Measurements from ENCODE around the gene UBTD1. TPM values are rescaled to one million over a fixed set of nuclear protein-coding genes. Genes with fewer than 3 reads are reported as not detected.
"Not testable (repeated sequence)": the region's sequence is repeated elsewhere in the genome, so short reads cannot be mapped to it uniquely, and the experiment has no call there.

The UBTD1 gene
- total and polyA plus RNA-seq, 10 of the 15 experiments (the other 5 are each of a cell fraction or from before 2014, with no cell fraction given), result 0.04 to 1.5 (median 1.2) TPM; not detected in 1

- peak; percentile 78 for TF ChIP-seq RAD21 (IDR thresholded peaks at IDR 0.05; ENCODE audit: insufficient read depth, low read depth, low read length)
Observed at GRCh38 chr10:97553575-97554031, 54.9 kb downstream of the UBTD1 start (continued).

GRCh38 chr10:97554336-97554735 lies 55.6 kb downstream of the UBTD1 start:
- ChIA-PET RAD21 (ENCODE audit: unreplicated experiment) (interaction anchor here (0.6 to 1.8 kb wide), 8 partner anchors 11 to 148 kb away, joined by 3 to 13 read pairs (median 4); no protein-coding TSS in a partner anchor), SMC1A (ENCODE audit: uncharacterized antibody, unreplicated experiment) (interaction anchor here (0.7 to 1.9 kb wide), 7 partner anchors 16 to 320 kb away, joined by 3 to 7 read pairs (median 3); partner anchors contain the start of gene ZFYVE27), CTCF (interaction anchor here (0.8 to 5.9 kb wide), 23 partner anchors 8 to 1537 kb away, joined by 3 to 62 read pairs (median 4); partner anchors contain the start of genes ANKRD2 and RRP12)
- H3K27me3 ChIP-seq (replicated peaks in 1 of 2; ENCODE audit: control insufficient read depth in 2 of 2, insufficient read depth in 2 of 2, low read length in 1 of 2); H3K4me2 ChIP-seq (ENCODE audit: control insufficient read depth, insufficient read depth); H3K36me3 ChIP-seq (ENCODE audit: control insufficient read depth in 2 of 2, insufficient read depth in 2 of 2, low read length in 1 of 2); H3K27ac ChIP-seq (ENCODE audit: control insufficient read depth, insufficient read depth); H3K79me2 ChIP-seq (ENCODE audit: control insufficient read depth, insufficient read depth, low read length); ATAC-seq; H4K20me1 ChIP-seq (ENCODE audit: control insufficient read depth, insufficient read depth); H3K9ac ChIP-seq (ENCODE audit: control insufficient read depth, insufficient read depth, low read length); intact Hi-C loops (cut with micrococcal nuclease; ENCODE audit: unreplicated experiment); BruUV-seq (replicated peaks); in situ Hi-C loops (cut with MboI); H3K9me3 ChIP-seq (replicated peaks; ENCODE audit: control insufficient read depth, insufficient read depth, low read length); POLR2A ChIA-PET; DNase-seq (ENCODE audit: low read depth, low spot score); H2AFZ ChIP-seq (ENCODE audit: control insufficient read depth, low read depth, low read length); H3K4me3 ChIP-seq; FAIRE-seq: not testable (repeated sequence)
- H3K4me1 ChIP-seq (ENCODE audit: control insufficient read depth, insufficient read depth, low read length), result peaks cover 18% of the 10 kb centered on the region
- 93% methylated on average over 5 of the region's 5 CpGs for WGBS (ENCODE audit: insufficient coverage, insufficient replicate concordance, low lambda C conversion rate, missing lambda C conversion rate)

GRCh38 chr10:97555541-97555940 lies 56.8 kb downstream of the UBTD1 start:
- POLR2A ChIA-PET; H3K36me3 ChIP-seq (ENCODE audit: control insufficient read depth in 2 of 2, insufficient read depth in 2 of 2, low read length in 1 of 2); H3K79me2 ChIP-seq (ENCODE audit: control insufficient read depth, insufficient read depth, low read length); H3K4me3 ChIP-seq; H3K27me3 ChIP-seq (replicated peaks in 1 of 2; ENCODE audit: control insufficient read depth in 2 of 2, insufficient read depth in 2 of 2, low read length in 1 of 2); H3K9me3 ChIP-seq (replicated peaks; ENCODE audit: control insufficient read depth, insufficient read depth, low read length); H4K20me1 ChIP-seq (ENCODE audit: control insufficient read depth, insufficient read depth); BruUV-seq (replicated peaks); in situ Hi-C loops (cut with MboI); FAIRE-seq; H3K4me2 ChIP-seq (ENCODE audit: control insufficient read depth, insufficient read depth); H2AFZ ChIP-seq (ENCODE audit: control insufficient read depth, low read depth, low read length); H3K9ac ChIP-seq (ENCODE audit: control insufficient read depth, insufficient read depth, low read length): not testable (repeated sequence)
- ChIA-PET CTCF (interaction anchor here (0.7 to 5.9 kb wide), 5 partner anchors 17 to 144 kb away, joined by 4 to 62 read pairs (median 12); partner anchors contain the start of gene ANKRD2), RAD21 (ENCODE audit: unreplicated experiment) (interaction anchor here (1.1 to 1.3 kb wide), 3 partner anchors 10 to 149 kb away, joined by 3 to 4 read pairs (median 3); no protein-coding TSS in a partner anchor), SMC1A (ENCODE audit: uncharacterized antibody, unreplicated experiment) (interaction anchor here (1.9 kb wide), 1 partner anchor 17 kb away, joined by 5 read pairs; no protein-coding TSS in a partner anchor)
- H3K4me1 ChIP-seq (ENCODE audit: control insufficient read depth, insufficient read depth, low read length), result peaks cover 12% of the 10 kb centered on the region
- intact Hi-C loops (cut with micrococcal nuclease; ENCODE audit: unreplicated experiment), result loop anchor here (5.0 kb wide), 1 partner anchor 58 kb away; the partner anchor contains the start of genes MMS19 and UBTD1
- H3K27ac ChIP-seq (ENCODE audit: control insufficient read depth, insufficient read depth), result peak overlapping the region; percentile 60; the same call in 1 of the 2 replicates
- 16% methylated on average over 7 of the region's 10 CpGs for WGBS (ENCODE audit: insufficient coverage, insufficient replicate concordance, low lambda C conversion rate, missing lambda C conversion rate)
- peak; percentile 40 for DNase-seq (ENCODE audit: low read depth, low spot score)
- ATAC-seq, result peak; percentile 26
- TF ChIP-seq JUNB (IDR thresholded peaks at IDR 0.05), result 0 out of 2 replicates have a peak, but pooled peaks have one; percentile 15

Measured in GM12878 (cell line).